Stimulated activated CD4-positive, alpha-beta T cell treated with anti-CD3 and anti-CD28 coated beads, TNF-alpha, amount 100 ng/mL, for 48 hours (primary cell): Measurements from ENCODE around the gene TAC3.
A peak's percentile ranks its signal among the peaks of the same experiment; 100 is the strongest.

Experiments used
- DNase-seq, 3 donors: peaks; one replicate each; pipeline ENCODE4 v3.0.0-alpha.2; 2020; ENCODE audit warnings: low read depth in 3 of 3

The TAC3 gene

GRCh38 chr12:57005980-57006808 is 10.1 kb downstream of the TAC3 start, which contains the start of gene ZBTB39:
TSS of gene ZBTB39 (minus strand) at chr12:57006546. CDS start at chr12:57004917, 1,629 bp downstream.
- DNase-seq, result peak in 2 of 3 donors; percentile 26 to 68

- no peak for DNase-seq
These were observed 11.7 kb downstream of the TAC3 start for GRCh38 chr12:57004651-57005050.

- no peak for DNase-seq
These were observed 12.9 kb downstream of the TAC3 start for GRCh38 chr12:57003395-57003794.

- peak; percentile 52 to 78 (median 60) for DNase-seq
These were observed 14.9 kb downstream of the TAC3 start for GRCh38 chr12:57001448-57001906.

- no peak for DNase-seq
These were observed 15.9 kb downstream of the TAC3 start for GRCh38 chr12:57000393-57000792.

GRCh38 chr12:56999456-56999855 is 16.9 kb downstream of the TAC3 start:
- DNase-seq, result no peak

GRCh38 chr12:56998981-56999380 is 17.3 kb downstream of the TAC3 start:
- DNase-seq, result peak; percentile 27 to 63 (median 37)

- no peak for DNase-seq
These were observed 18.0 kb downstream of the TAC3 start for GRCh38 chr12:56998316-56998715.

GRCh38 chr12:56996793-56997545 is 19.4 kb downstream of the TAC3 start:
- no peak for DNase-seq

GRCh38 chr12:56995930-56996496 is 20.3 kb downstream of the TAC3 start:
- DNase-seq, result no peak

- DNase-seq, result no peak
These were observed 21.0 kb downstream of the TAC3 start for GRCh38 chr12:56995201-56995929.

GRCh38 chr12:56994231-56994746 is 22.0 kb downstream of the TAC3 start:
- DNase-seq, result no peak

GRCh38 chr12:56993346-56993745 is 23.0 kb downstream of the TAC3 start:
- no peak for DNase-seq

GRCh38 chr12:56991319-56992246 is 24.7 kb downstream of the TAC3 start:
- no peak for DNase-seq

- no peak for DNase-seq
These were observed 25.5 kb downstream of the TAC3 start for GRCh38 chr12:56990648-56991318.

GRCh38 chr12:56989861-56990610 is 26.3 kb downstream of the TAC3 start:
- no peak for DNase-seq

GRCh38 chr12:56988207-56988739 is 28.1 kb downstream of the TAC3 start:
- no peak for DNase-seq

GRCh38 chr12:56987551-56988053 is 28.7 kb downstream of the TAC3 start:
- peak; percentile 44 to 72 (median 68) for DNase-seq

- no peak for DNase-seq
These were observed 29.3 kb downstream of the TAC3 start for GRCh38 chr12:56987011-56987410.
